Keratinocyte (primary cell): ENCODE results near the gene MYH9. TPM values are rescaled to one million over a fixed set of nuclear protein-coding genes. Genes with fewer than 3 reads are reported as not detected.

Experiments used
- DNase-seq: peaks from one replicate; pipeline ENCODE4 v3.0.0-alpha.2; 2011; ENCODE audit warnings: low read depth, missing footprints, low spot score
- FAIRE-seq: peaks from 2 replicates; lab custom pipeline; 2011; peaks lifted over from hg19 to GRCh38; lab: Jason Lieb, UNC
- H2AFZ ChIP-seq: 2 replicates; pipeline ENCODE4 v1.6.0; 2012; ENCODE audit warnings: low read length, control low read depth, inconsistent platforms; ENCODE audit not compliant: control insufficient read depth
- H3K27ac ChIP-seq: 2 replicates; pipeline ENCODE4 v1.5.1; 2011; ENCODE audit warnings: low read length; ENCODE audit not compliant: control insufficient read depth, insufficient read depth
- H3K27me3 ChIP-seq: 3 replicates; pipeline ENCODE4 v1.6.0; 2011; ENCODE audit warnings: low read length; ENCODE audit not compliant: control insufficient read depth, insufficient read depth; ENCODE audit errors: extremely low read depth
- H3K36me3 ChIP-seq, 2 experiments: 2 replicates in 1 of 2; 3 replicates in 1 of 2; pipeline ENCODE4 v1.5.1; 2011; ENCODE audit warnings: low read length in 2 of 2, mild to moderate bottlenecking in 1 of 2; ENCODE audit not compliant: control insufficient read depth in 2 of 2, insufficient read depth in 2 of 2; ENCODE audit errors: extremely low read depth in 1 of 2
- H3K4me1 ChIP-seq: 3 replicates; pipeline ENCODE4 v1.5.1; 2011; ENCODE audit warnings: low read length; ENCODE audit not compliant: control insufficient read depth, insufficient read depth; ENCODE audit errors: extremely low read depth
- H3K4me2 ChIP-seq: 3 replicates; pipeline ENCODE4 v1.6.0; 2011; ENCODE audit warnings: low read depth, low read length; ENCODE audit not compliant: control insufficient read depth, insufficient read depth; ENCODE audit errors: extremely low read depth
- H3K4me3 ChIP-seq, 3 experiments: fragments of 200-600 bp in 1 of 3; sonication (generic) in 1 of 3; 2 replicates in 2 of 3; 3 replicates in 1 of 3; pipeline ENCODE4 v1.5.1; 2011 to 2016; ENCODE audit warnings: low read length in 3 of 3, mild to moderate bottlenecking in 3 of 3, control low read depth in 2 of 3, inconsistent platforms in 1 of 3, low read depth in 1 of 3, mixed read lengths in 1 of 3, mixed run types in 1 of 3, moderate library complexity in 1 of 3; ENCODE audit not compliant: control insufficient read depth in 2 of 3, insufficient read depth in 2 of 3; ENCODE audit errors: extremely low read depth in 1 of 3
- H3K79me2 ChIP-seq: 2 replicates; pipeline ENCODE4 v1.6.0; 2012; ENCODE audit warnings: low read length; ENCODE audit not compliant: control insufficient read depth, insufficient read depth
- H3K9ac ChIP-seq: 3 replicates; pipeline ENCODE4 v1.6.0; 2011; ENCODE audit warnings: low read length; ENCODE audit not compliant: control insufficient read depth, insufficient read depth; ENCODE audit errors: extremely low read depth
- H3K9me1 ChIP-seq: 3 replicates; pipeline ENCODE4 v1.6.0; 2011; ENCODE audit warnings: low read length; ENCODE audit not compliant: control insufficient read depth, insufficient read depth; ENCODE audit errors: extremely low read depth
- H3K9me3 ChIP-seq: 2 replicates; pipeline ENCODE4 v1.5.1; 2012; ENCODE audit warnings: low read depth, low read length; ENCODE audit not compliant: control insufficient read depth
- H4K20me1 ChIP-seq: 3 replicates; pipeline ENCODE4 v1.6.0; 2011; ENCODE audit warnings: low read length; ENCODE audit not compliant: control insufficient read depth, insufficient read depth; ENCODE audit errors: extremely low read depth
- CTCF ChIP-seq, 3 experiments: IDR thresholded peaks in 1 of 3; conservative IDR thresholded peaks in 1 of 3; optimal IDR thresholded peaks in 1 of 3; 2 replicates in 2 of 3; 3 replicates in 1 of 3; pipeline versions ENCODE3 to v1.5.1; 2011; ENCODE audit warnings: low read length in 3 of 3, mild to moderate bottlenecking in 3 of 3, moderate library complexity in 2 of 3, control low read depth in 1 of 3, inconsistent platforms in 1 of 3; ENCODE audit not compliant: insufficient read depth in 2 of 3; ENCODE audit errors: extremely low read depth in 1 of 3
- EZH2 ChIP-seq: IDR thresholded peaks from one replicate; pipeline ENCODE4 v1.6.1; 2012; ENCODE audit warnings: inconsistent platforms, mild to moderate bottlenecking, low read length, moderate library complexity
- dilution Hi-C: fragments of 300-500 bp; cut with MboI; formaldehyde crosslinking; loops from one replicate; pipeline ENCODE4 v1.7.0; 2020; ENCODE audit warnings: low sequenced_read_pairs; ENCODE audit not compliant: extremely low pct_ligation_motif_present
- polyA plus RNA-seq, 5 experiments: library from polyadenylated mRNA; depleted of rRNA in 3 of 5; stranded (reverse) in 3 of 5; stranded (forward) in 1 of 5; unstranded in 1 of 5; fragments of >200 nt; gene quantifications; 1 replicate in 1 of 5; 2 replicates in 3 of 5; 3 replicates in 1 of 5; pipeline versions ENCODE4 v1.2.1 to v1.2.3, GENCODE V29; 2011 to 2012; ENCODE audit warnings: missing spikeins in 2 of 5, low read depth in 1 of 5, low replicate concordance in 1 of 5

Gene MYH9
- polyA plus RNA-seq, 1 donor (not counting 4 experiments of a cell fraction or from before 2014, with no cell fraction given) = 351 TPM

DNA sequence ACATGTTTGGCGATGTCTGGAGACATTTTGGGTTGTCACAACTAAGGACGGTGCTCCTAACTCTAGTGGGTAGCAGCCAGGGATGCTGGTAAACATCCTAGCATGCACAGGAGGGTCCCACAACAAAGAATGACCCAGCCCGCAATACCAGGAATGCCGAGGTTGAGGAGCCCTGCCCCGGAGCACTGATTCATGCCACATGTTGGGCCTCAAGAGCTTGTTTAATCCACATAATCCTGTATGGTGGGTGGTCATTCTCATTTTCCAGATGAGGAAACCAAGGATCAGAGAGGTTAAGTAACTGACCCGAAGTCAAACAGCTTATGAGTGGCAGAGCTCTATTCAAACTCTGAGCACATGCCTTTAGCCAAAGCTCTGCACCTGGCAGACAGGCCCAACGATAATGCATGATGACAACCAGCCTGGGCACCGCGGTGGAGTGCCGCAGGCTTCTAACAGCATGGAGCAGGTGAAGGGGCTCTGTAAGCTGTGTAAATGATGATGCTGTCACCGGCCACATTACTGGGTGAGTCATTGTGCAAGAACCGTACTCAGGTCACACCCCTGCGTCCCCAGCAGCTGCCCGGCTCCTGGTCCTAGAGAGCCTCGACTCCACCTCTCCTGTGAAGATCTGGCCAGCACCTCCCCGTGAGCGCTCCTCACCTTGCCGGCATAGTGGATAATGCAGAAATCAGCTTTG is 76.2 kb downstream of the MYH9 start:
- no peaks in the 10 kb centered on the region for H3K9me3 ChIP-seq
- no peak for DNase-seq
- peaks cover 71% of the 10 kb centered on the region for H3K79me2 ChIP-seq
- TF ChIP-seq EZH2 (no peak), CTCF (optimal IDR thresholded peaks at IDR 0.05 in 1 of 3, IDR thresholded peaks at IDR 0.05 in 1 of 3, conservative IDR thresholded peaks at IDR 0.05 in 1 of 3; ENCODE audit: extremely low read depth in 1 of 3, insufficient read depth in 2 of 3, low read length in 3 of 3) (no peak)
- no peak overlapping the region for H3K4me3 ChIP-seq
- H3K4me2 ChIP-seq = no peak overlapping the region
- peaks cover 60 to 69% of the 10 kb centered on the region in 2 experiments for H3K36me3 ChIP-seq
- H3K9me1 ChIP-seq = no peaks in the 10 kb centered on the region
- H3K9ac ChIP-seq = no peak overlapping the region
- no peak overlapping the region for H2AFZ ChIP-seq
- no peaks in the 10 kb centered on the region for H3K4me1 ChIP-seq
- H4K20me1 ChIP-seq = peaks cover 50% of the 10 kb centered on the region
- FAIRE-seq = no peak
- dilution Hi-C loops = no loop called here
- no peaks in the 10 kb centered on the region for H3K27me3 ChIP-seq
- no peak overlapping the region for H3K27ac ChIP-seq

- TF ChIP-seq EZH2 (no peak), CTCF (optimal IDR thresholded peaks at IDR 0.05 in 1 of 3, IDR thresholded peaks at IDR 0.05 in 1 of 3, conservative IDR thresholded peaks at IDR 0.05 in 1 of 3; ENCODE audit: extremely low read depth in 1 of 3, insufficient read depth in 2 of 3, low read length in 3 of 3) (no peak)
- DNase-seq (no peak), FAIRE-seq (no peak)
- Histone ChIP-seq H2AFZ (no peak overlapping the region), H3K79me2 (peaks cover 79% of the 10 kb centered on the region), H3K9me1 (no peaks in the 10 kb centered on the region), H4K20me1 (peaks cover 41% of the 10 kb centered on the region), H3K27ac (no peak overlapping the region), H3K27me3 (no peaks in the 10 kb centered on the region), H3K9me3 (no peaks in the 10 kb centered on the region), H3K4me3 (no peak overlapping the region), H3K9ac (no peak overlapping the region), H3K4me2 (no peak overlapping the region), H3K4me1 (no peaks in the 10 kb centered on the region), H3K36me3 (peaks cover 72 to 77% of the 10 kb centered on the region in 2 experiments)
- dilution Hi-C loops = no loop called here
Measured at GRCh38 chr22:36308880-36309279, 78.9 kb downstream of the MYH9 start.
